Spleen (tissue), 7 donors: ENCODE data around the gene CAMTA1.

ENCODE experiments used
- POLR2A ChIP-seq, 3 donors: fragments of 450-650 bp; IDR thresholded peaks; one replicate each; pipeline ENCODE4 v1.5.1; 2017; ENCODE audit warnings: antibody characterized with exemption in 3 of 3, mild to moderate bottlenecking in 1 of 3
- TF ChIP-seq, protein P1 (sequence below), 11 experiments: fragments of 200-600 bp in 7 of 11; fragments of 450-650 bp in 4 of 11; sonication (generic) in 4 of 11; IDR thresholded peaks in 8 of 11; conservative IDR thresholded peaks in 3 of 11; 1 replicate in 7 of 11; 2 replicates in 4 of 11; pipeline versions ENCODE4 v1.4.0 to v1.8.0; 2016 to 2021; ENCODE audit warnings: antibody characterized with exemption in 11 of 11, inconsistent platforms in 4 of 11, mild to moderate bottlenecking in 1 of 11
- donor health status: DM: no; HTN: no; CAD: no; lungs with moderate emphysema.
- donor health status: DM: no; HTN: no; CAD: no.
- donor health status: DM: no; HTN: no; CAD: no.

DNA sequence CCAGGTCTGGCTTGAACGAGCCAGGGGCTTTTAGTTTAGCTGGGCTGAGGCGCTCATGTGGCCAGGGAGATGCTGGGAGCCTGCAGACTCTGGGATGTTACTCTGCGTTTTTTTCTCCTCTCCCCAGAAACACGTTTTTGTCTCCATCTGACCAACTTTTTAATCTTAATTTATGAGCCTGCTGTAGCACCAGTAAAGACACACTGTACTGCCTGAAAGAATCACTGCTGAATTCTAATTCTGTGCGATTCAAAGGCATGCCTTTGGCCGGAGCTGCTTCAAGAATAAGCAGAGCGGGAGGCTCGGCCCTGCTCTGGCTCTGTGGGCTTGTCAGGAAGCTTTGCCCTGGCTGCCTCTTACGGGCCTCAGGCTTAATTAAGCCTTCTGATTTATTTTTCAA, 129.5 kb downstream of the CAMTA1 start:
- TF ChIP-seq, protein P1, sequence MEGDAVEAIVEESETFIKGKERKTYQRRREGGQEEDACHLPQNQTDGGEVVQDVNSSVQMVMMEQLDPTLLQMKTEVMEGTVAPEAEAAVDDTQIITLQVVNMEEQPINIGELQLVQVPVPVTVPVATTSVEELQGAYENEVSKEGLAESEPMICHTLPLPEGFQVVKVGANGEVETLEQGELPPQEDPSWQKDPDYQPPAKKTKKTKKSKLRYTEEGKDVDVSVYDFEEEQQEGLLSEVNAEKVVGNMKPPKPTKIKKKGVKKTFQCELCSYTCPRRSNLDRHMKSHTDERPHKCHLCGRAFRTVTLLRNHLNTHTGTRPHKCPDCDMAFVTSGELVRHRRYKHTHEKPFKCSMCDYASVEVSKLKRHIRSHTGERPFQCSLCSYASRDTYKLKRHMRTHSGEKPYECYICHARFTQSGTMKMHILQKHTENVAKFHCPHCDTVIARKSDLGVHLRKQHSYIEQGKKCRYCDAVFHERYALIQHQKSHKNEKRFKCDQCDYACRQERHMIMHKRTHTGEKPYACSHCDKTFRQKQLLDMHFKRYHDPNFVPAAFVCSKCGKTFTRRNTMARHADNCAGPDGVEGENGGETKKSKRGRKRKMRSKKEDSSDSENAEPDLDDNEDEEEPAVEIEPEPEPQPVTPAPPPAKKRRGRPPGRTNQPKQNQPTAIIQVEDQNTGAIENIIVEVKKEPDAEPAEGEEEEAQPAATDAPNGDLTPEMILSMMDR (IDR thresholded peaks at IDR 0.05 in 8 of 11, conservative IDR thresholded peaks at IDR 0.05 in 3 of 11), result no peak
- TF ChIP-seq POLR2A (IDR thresholded peaks at IDR 0.05), result no peak
